IMR-90 (cell line): ENCODE results near the gene NKAP. TPM values are rescaled to one million over a fixed set of nuclear protein-coding genes. Genes with fewer than 3 reads are reported as not detected.

Experiments used
- ATAC-seq: fragments of 200-7000 bp; cut with Tn5 transposase; 2 replicates; pipeline ENCODE4 v1.9.1; 2020; ENCODE audit warnings: low read depth, mild to moderate bottlenecking, moderate library complexity
- BruUV-seq: library from RNA; stranded (reverse); fragments of 400-500 nt; replicated peaks from 2 replicates; lab custom pipeline; 2021; lab: Mats Ljungman, UMichigan
- CTCF ChIA-PET: fragments of 300-600 bp; formaldehyde crosslinking; extraction: SDS; loops from one replicate; lab custom pipeline; 2021; ENCODE audit warnings: antibody characterized with exemption; lab: Yijun Ruan, JAX
- POLR2A ChIA-PET: fragments of 300-600 bp; sonication (Branson Sonifier 250); formaldehyde crosslinking; loops from one replicate; lab custom pipeline; 2022; ENCODE audit warnings: antibody characterized with exemption; ENCODE audit not compliant: unreplicated experiment; lab: Charles Lee
- DNase-seq: peaks from one replicate; pipeline ENCODE4 v3.0.0; 2013
- H2AFZ ChIP-seq: replicated peaks from 2 replicates; pipeline ENCODE3; 2013; ENCODE audit warnings: low read length, mild to moderate bottlenecking; ENCODE audit not compliant: poor library complexity
- H2AK5ac ChIP-seq: 2 replicates; pipeline ENCODE4 v1.6.1; 2013; ENCODE audit warnings: low read depth, low read length, inconsistent platforms
- H2AK9ac ChIP-seq: replicated peaks from 2 replicates; pipeline ENCODE3; 2013; ENCODE audit warnings: mild to moderate bottlenecking, low read depth, low read length, moderate library complexity; ENCODE audit not compliant: poor library complexity
- H2BK120ac ChIP-seq: 2 replicates; pipeline ENCODE4 v1.6.1; 2013; ENCODE audit warnings: low read depth, low read length, inconsistent platforms
- H2BK15ac ChIP-seq: 3 replicates; pipeline ENCODE4 v1.6.1; 2013; ENCODE audit warnings: low read depth, low read length, inconsistent platforms
- H2BK20ac ChIP-seq: 2 replicates; pipeline ENCODE4 v1.6.1; 2013; ENCODE audit warnings: low read depth, mild to moderate bottlenecking, inconsistent platforms, low read length, moderate library complexity
- H2BK5ac ChIP-seq: 2 replicates; pipeline ENCODE4 v1.6.1; 2013; ENCODE audit warnings: mild to moderate bottlenecking, low read depth, low read length, inconsistent platforms; ENCODE audit not compliant: poor library complexity, severe bottlenecking
- H3K14ac ChIP-seq: replicated peaks from 2 replicates; pipeline ENCODE4 v1.6.1; 2013; ENCODE audit warnings: low read depth, low read length, inconsistent platforms
- H3K18ac ChIP-seq: 2 replicates; pipeline ENCODE4 v1.6.1; 2013; ENCODE audit warnings: low read depth, low read length, control low read depth
- H3K23ac ChIP-seq: 2 replicates; pipeline ENCODE4 v1.6.1; 2013; ENCODE audit warnings: low read depth, low read length, inconsistent platforms
- H3K27ac ChIP-seq: 2 replicates; pipeline ENCODE4 v1.5.1; 2013; ENCODE audit warnings: mild to moderate bottlenecking, control low read depth, low read length; ENCODE audit not compliant: insufficient read depth
- H3K27me3 ChIP-seq: 2 replicates; pipeline ENCODE4 v1.6.1; 2013; ENCODE audit warnings: low read length; ENCODE audit not compliant: control insufficient read depth, insufficient read depth
- H3K36me3 ChIP-seq: 2 replicates; pipeline ENCODE4 v1.6.1; 2013; ENCODE audit warnings: low read length, mixed read lengths; ENCODE audit not compliant: control insufficient read depth, insufficient read depth
- H3K4ac ChIP-seq: 2 replicates; pipeline ENCODE4 v1.6.1; 2013; ENCODE audit warnings: low read depth, low read length, inconsistent platforms
- H3K4me1 ChIP-seq: 2 replicates; pipeline ENCODE4 v1.6.1; 2013; ENCODE audit warnings: low read length, mixed read lengths; ENCODE audit not compliant: control insufficient read depth, insufficient read depth
- H3K4me2 ChIP-seq: 2 replicates; pipeline ENCODE4 v1.6.1; 2013; ENCODE audit warnings: low read depth, mild to moderate bottlenecking, control low read depth, low read length, moderate library complexity
- H3K4me3 ChIP-seq: 2 replicates; pipeline ENCODE4 v1.5.1; 2013; ENCODE audit warnings: low read depth, mild to moderate bottlenecking, control low read depth, low read length, moderate library complexity; ENCODE audit not compliant: insufficient read depth
- H3K56ac ChIP-seq: 2 replicates; pipeline ENCODE4 v1.6.1; 2013; ENCODE audit warnings: low read length, inconsistent platforms; ENCODE audit not compliant: insufficient read depth; ENCODE audit errors: extremely low read depth
- H3K79me1 ChIP-seq, 2 experiments: 2 replicates each; pipeline ENCODE4 v1.6.1; 2013; ENCODE audit warnings: low read length in 2 of 2, inconsistent platforms in 1 of 2, low read depth in 1 of 2
- H3K9ac ChIP-seq: 2 replicates; pipeline ENCODE4 v1.6.1; 2013; ENCODE audit warnings: low read depth, low read length, control low read depth
- H3K9me1 ChIP-seq: 2 replicates; pipeline ENCODE4 v1.6.1; 2013; ENCODE audit warnings: low read length, inconsistent platforms; ENCODE audit not compliant: insufficient read depth
- H3K9me3 ChIP-seq: 2 replicates; pipeline ENCODE4 v1.6.1; 2013; ENCODE audit warnings: low read length; ENCODE audit not compliant: control insufficient read depth, insufficient read depth
- H4K20me1 ChIP-seq: 2 replicates; pipeline ENCODE4 v1.6.1; 2013; ENCODE audit warnings: low read length, inconsistent platforms; ENCODE audit not compliant: insufficient read depth
- H4K5ac ChIP-seq: 2 replicates; pipeline ENCODE4 v1.6.1; 2013; ENCODE audit warnings: mild to moderate bottlenecking, low read depth, low read length, control low read depth
- H4K8ac ChIP-seq, 2 experiments: 2 replicates each; pipeline ENCODE4 v1.6.1; 2013; ENCODE audit warnings: low read depth in 2 of 2, low read length in 2 of 2, control low read depth in 1 of 2, inconsistent platforms in 1 of 2
- H4K91ac ChIP-seq: 2 replicates; pipeline ENCODE4 v1.6.1; 2013; ENCODE audit warnings: low read depth, low read length, inconsistent platforms; ENCODE audit not compliant: insufficient read depth
- USF2 ChIP-seq: fragments of 150-350 bp; IDR thresholded peaks from 2 replicates; pipeline ENCODE4 v1.6.1; 2017; ENCODE audit warnings: mild to moderate bottlenecking, antibody characterized with exemption, low read length, low read depth
- WGBS, 2 experiments: methylation state at CpG; one replicate each; pipeline versions ENCODE4 v1.1.5 to v1.1.7; 2013; ENCODE audit warnings: missing lambda C conversion rate in 2 of 2; ENCODE audit not compliant: insufficient read length in 1 of 2; ENCODE audit errors: extremely low coverage in 2 of 2; 5-methylcytosine and 5-hydroxymethylcytosine counted together
- dilution Hi-C: fragments of 300-500 bp; cut with HindIII; formaldehyde crosslinking; loops from one replicate; pipeline ENCODE4 v1.14.3; 2018; ENCODE audit warnings: low sequenced_read_pairs; ENCODE audit not compliant: unreplicated experiment
- in situ Hi-C: fragments of 300-500 bp; cut with MboI; formaldehyde crosslinking; loops from 3 replicates; pipeline ENCODE4 v1.14.3; 2019; ENCODE audit warnings: low sequenced_read_pairs, inconsistent platforms, mixed read lengths
- intact Hi-C: fragments of 100-400 bp; cut with micrococcal nuclease; formaldehyde crosslinking; loops from 2 replicates; pipeline ENCODE4 v1.10.0; 2022
- polyA plus RNA-seq, 3 experiments: library from polyadenylated mRNA; depleted of rRNA; stranded (reverse); fragments of >200 nt; gene quantifications; 2 replicates each; pipeline ENCODE4 v1.2.3, GENCODE V29; 2012; ENCODE audit warnings: low replicate concordance in 1 of 3
- total RNA-seq: library from RNA; depleted of rRNA; stranded (reverse); fragments of >200 nt; gene quantifications from 2 replicates; pipeline ENCODE4 v1.2.3, GENCODE V29; 2012

NKAP gene
- total and polyA plus RNA-seq, 2 of the 4 experiments (the other 2 are of a cell fraction): 1.3 to 2.7 TPM

DNA sequence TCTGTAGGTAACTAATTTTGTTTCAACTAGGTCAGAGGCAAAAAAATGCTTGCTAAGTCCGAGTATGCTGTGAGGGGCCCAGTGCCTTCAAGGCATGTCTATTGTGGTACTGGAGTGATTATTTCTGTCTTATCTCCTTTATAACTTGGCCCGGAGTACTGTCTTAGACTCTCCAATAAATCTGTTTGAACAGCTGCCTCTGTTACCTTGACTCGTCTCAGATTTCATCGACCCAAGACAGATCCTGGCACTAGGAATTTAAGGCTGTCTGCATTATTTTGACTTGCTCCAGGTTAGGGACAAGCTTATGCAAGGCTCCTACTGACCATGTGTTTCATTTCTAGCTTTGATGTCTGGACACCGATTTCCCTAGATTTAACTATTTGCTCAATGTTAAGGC, 41.1 kb upstream of the NKAP start:
- no peaks in the 10 kb centered on the region for H3K79me1 ChIP-seq
- no peak overlapping the region for H3K4ac ChIP-seq
- no peak overlapping the region for H2BK120ac ChIP-seq
- 17% methylated on average over 2 of the region's 5 CpGs; no CpG with 5 or more reads in 1 of the 2 experiments for WGBS, 2 experiments
- no peak overlapping the region for H3K18ac ChIP-seq
- H3K9me3 ChIP-seq: no peaks in the 10 kb centered on the region
- H4K91ac ChIP-seq: no peak overlapping the region
- dilution Hi-C loops: no loop called here
- H2BK15ac ChIP-seq: no peak overlapping the region
- no TSS peak for BruUV-seq
- H2BK5ac ChIP-seq: no peak overlapping the region
- ChIA-PET POLR2A (no interaction called here), CTCF (no interaction called here)
- no peak overlapping the region for H4K5ac ChIP-seq
- H3K9me1 ChIP-seq: no peaks in the 10 kb centered on the region
- H3K14ac ChIP-seq: no peak overlapping the region
- H3K4me1 ChIP-seq: no peaks in the 10 kb centered on the region
- H3K4me3 ChIP-seq: no peak overlapping the region
- no peaks in the 10 kb centered on the region for H3K36me3 ChIP-seq
- no peak overlapping the region for H3K27ac ChIP-seq
- no peak overlapping the region for H4K8ac ChIP-seq
- H3K23ac ChIP-seq: no peak overlapping the region
- H2AK5ac ChIP-seq: no peak overlapping the region
- H4K20me1 ChIP-seq: no peaks in the 10 kb centered on the region
- TF ChIP-seq USF2: no peak
- in situ Hi-C loops: no loop called here
- no peak overlapping the region for H2AK9ac ChIP-seq
- H3K27me3 ChIP-seq: peaks cover 6% of the 10 kb centered on the region
- no peak overlapping the region for H3K56ac ChIP-seq
- DNase-seq: no peak
- intact Hi-C loops: no loop called here
- H3K4me2 ChIP-seq: no peak overlapping the region
- ATAC-seq: no peak
- H3K9ac ChIP-seq: no peak overlapping the region
- no peak overlapping the region for H2BK20ac ChIP-seq
- H2AFZ ChIP-seq: no peak overlapping the region
